Effector memory CD4-positive, alpha-beta T cell (primary cell): ENCODE results near the gene TTC23.

Experiments
- DNase-seq, 3 donors: peaks; one replicate each; pipeline ENCODE4 v3.0.0-alpha.2; 2020
- H3K27ac ChIP-seq: 2 replicates; pipeline ENCODE4 v1.7.0; 2013; ENCODE audit warnings: mild to moderate bottlenecking, low read length, moderate library complexity; ENCODE audit not compliant: insufficient read depth, poor library complexity, severe bottlenecking
- H3K27me3 ChIP-seq: replicated peaks from 2 replicates; pipeline ENCODE4 v1.7.0; 2013; ENCODE audit warnings: mild to moderate bottlenecking, low read length; ENCODE audit not compliant: insufficient read depth, control insufficient read depth, poor library complexity, severe bottlenecking
- H3K36me3 ChIP-seq: 2 replicates; pipeline ENCODE4 v1.7.0; 2013; ENCODE audit warnings: mild to moderate bottlenecking, low read length, moderate library complexity; ENCODE audit not compliant: control insufficient read depth, insufficient read depth
- H3K4me1 ChIP-seq: 2 replicates; pipeline ENCODE4 v1.7.0; 2013; ENCODE audit warnings: low read length, mild to moderate bottlenecking; ENCODE audit not compliant: control insufficient read depth, insufficient read depth, poor library complexity, severe bottlenecking
- H3K4me3 ChIP-seq: 2 replicates; pipeline ENCODE4 v1.7.0; 2013; ENCODE audit warnings: low read length, low read depth, mild to moderate bottlenecking; ENCODE audit not compliant: insufficient read depth, poor library complexity, severe bottlenecking
- H3K9me3 ChIP-seq: 2 replicates; pipeline ENCODE4 v1.7.0; 2013; ENCODE audit warnings: mild to moderate bottlenecking, low read length, moderate library complexity; ENCODE audit not compliant: control insufficient read depth

Gene TTC23

DNA sequence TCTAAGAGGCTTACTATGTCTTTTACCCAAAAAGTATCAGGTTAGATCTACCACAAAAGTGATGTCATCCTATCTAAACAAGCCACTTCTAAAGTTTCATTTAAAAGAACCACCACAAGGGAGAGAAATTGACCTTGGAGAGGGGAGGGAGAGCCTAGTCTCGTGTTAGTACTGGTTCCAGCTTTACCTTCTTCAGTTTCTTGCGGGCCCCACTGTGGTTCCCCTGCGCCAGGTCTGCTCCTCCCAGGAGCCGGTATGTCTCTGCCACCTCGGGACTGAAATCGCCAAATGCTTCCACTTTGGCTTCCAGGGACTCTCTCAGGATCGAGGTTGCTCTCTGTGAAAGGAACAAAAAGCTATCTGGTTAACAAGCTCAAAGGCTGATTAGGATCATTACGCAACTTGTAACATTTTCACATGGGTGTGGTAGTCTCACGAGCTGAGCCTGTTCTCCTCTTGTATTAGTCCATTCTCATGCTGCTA is 93.4 kb downstream of the TTC23 start:
- no peak for DNase-seq
- no peak overlapping the region for H3K4me3 ChIP-seq
- no peaks in the 10 kb centered on the region for H3K36me3 ChIP-seq
- H3K27ac ChIP-seq = no peak overlapping the region
- H3K4me1 ChIP-seq = no peaks in the 10 kb centered on the region
- no peaks in the 10 kb centered on the region for H3K27me3 ChIP-seq
- no peaks in the 10 kb centered on the region for H3K9me3 ChIP-seq

GRCh38 chr15:99154271-99154670 is 95.1 kb downstream of the TTC23 start:
- no peaks in the 10 kb centered on the region for H3K9me3 ChIP-seq
- H3K4me3 ChIP-seq = no peak overlapping the region
- H3K27me3 ChIP-seq = no peaks in the 10 kb centered on the region
- H3K4me1 ChIP-seq = no peaks in the 10 kb centered on the region
- no peak overlapping the region for H3K27ac ChIP-seq
- no peak for DNase-seq
- H3K36me3 ChIP-seq = no peaks in the 10 kb centered on the region

DNA sequence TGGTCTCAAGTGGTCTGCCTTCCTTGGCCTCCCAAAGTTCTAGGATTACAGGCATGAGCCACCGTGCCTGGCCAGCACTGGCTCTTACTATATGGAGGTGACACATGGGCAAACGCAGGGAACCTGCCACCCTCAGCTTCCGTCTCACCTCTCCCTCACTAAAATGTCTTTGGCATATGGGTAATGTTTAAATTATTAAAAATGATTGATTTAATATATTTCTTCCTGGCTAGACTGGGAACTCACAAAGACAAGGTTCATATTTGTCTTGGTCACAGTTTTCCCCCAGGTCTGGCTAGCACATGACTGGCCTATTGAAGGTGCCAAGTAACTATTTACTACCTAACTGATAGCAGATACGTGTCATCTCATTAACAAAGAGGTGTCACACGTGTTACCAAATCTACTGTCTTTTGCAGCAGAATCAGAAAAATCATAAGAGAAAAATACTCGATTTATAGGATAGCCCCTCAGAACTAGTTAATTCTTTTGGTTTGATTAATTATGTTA is 96.3 kb downstream of the TTC23 start:
- H3K36me3 ChIP-seq = no peaks in the 10 kb centered on the region

GRCh38 chr15:99151156-99151555 is 98.2 kb downstream of the TTC23 start:
- Histone ChIP-seq H3K27ac (no peak overlapping the region), H3K4me1 (no peaks in the 10 kb centered on the region), H3K9me3 (no peaks in the 10 kb centered on the region), H3K27me3 (no peaks in the 10 kb centered on the region), H3K36me3 (no peaks in the 10 kb centered on the region), H3K4me3 (no peak overlapping the region)
- DNase-seq = no peak

More for the DNA sequence above, 96.3 kb downstream of the TTC23 start:
- Histone ChIP-seq H3K4me1 (no peaks in the 10 kb centered on the region), H3K4me3 (no peak overlapping the region), H3K27ac (no peak overlapping the region), H3K27me3 (no peaks in the 10 kb centered on the region), H3K9me3 (no peaks in the 10 kb centered on the region)
- no peak for DNase-seq

GRCh38 chr15:99149366-99149765 is 100.0 kb downstream of the TTC23 start:
- Histone ChIP-seq H3K27me3 (no peaks in the 10 kb centered on the region), H3K4me1 (no peaks in the 10 kb centered on the region), H3K4me3 (no peak overlapping the region), H3K27ac (no peak overlapping the region), H3K9me3 (no peaks in the 10 kb centered on the region), H3K36me3 (no peaks in the 10 kb centered on the region)
- no peak for DNase-seq

DNA sequence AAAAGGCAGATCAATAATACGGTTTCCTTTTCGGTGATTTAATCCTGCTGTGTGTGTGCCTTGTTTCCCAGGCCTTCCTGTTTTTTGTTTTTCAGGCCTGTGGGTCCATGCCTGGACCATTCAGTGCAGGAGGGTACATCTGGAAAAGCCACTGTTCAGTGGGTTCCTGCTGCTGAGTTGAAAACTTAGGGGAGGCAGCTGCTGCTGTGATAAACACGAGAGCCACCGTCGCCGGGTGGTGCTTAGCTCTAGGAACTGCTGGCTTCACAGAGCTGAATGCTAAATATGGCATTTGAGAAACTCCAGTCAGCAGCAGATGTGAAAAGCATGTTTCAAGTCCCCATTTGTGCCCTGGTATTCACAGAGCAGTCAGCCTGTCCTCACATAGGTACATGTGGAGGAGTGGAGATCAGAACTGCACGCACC is 100.5 kb downstream of the TTC23 start:
- DNase-seq = no peak
- H3K9me3 ChIP-seq = no peaks in the 10 kb centered on the region
- no peaks in the 10 kb centered on the region for H3K27me3 ChIP-seq
- no peaks in the 10 kb centered on the region for H3K36me3 ChIP-seq
- no peak overlapping the region for H3K4me3 ChIP-seq
- no peaks in the 10 kb centered on the region for H3K4me1 ChIP-seq
- H3K27ac ChIP-seq = no peak overlapping the region

DNA sequence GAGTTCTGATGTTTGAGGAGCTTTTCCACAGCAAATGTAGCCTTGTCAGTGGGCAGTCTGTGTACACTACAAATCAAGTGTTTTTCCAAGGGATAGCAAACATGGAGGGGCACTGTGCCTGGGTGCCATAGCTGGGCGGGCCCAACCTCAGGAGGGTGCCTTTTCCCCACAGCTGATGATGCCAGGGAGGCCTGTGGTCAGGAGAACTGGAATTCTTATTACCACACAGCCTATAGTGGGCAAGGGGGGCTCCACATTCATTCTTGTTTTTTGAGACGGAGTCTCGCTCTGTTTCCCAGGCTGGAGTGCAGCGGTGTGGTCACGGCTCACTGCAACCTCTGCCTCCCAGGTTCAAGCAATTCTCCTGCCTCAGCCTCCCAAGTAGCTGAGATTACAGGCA is 102.7 kb downstream of the TTC23 start:
- Histone ChIP-seq H3K36me3 (no peaks in the 10 kb centered on the region), H3K4me1 (no peaks in the 10 kb centered on the region), H3K9me3 (no peaks in the 10 kb centered on the region)

GRCh38 chr15:99145778-99146177 is 103.6 kb downstream of the TTC23 start:
- Histone ChIP-seq H3K9me3 (no peaks in the 10 kb centered on the region), H3K27ac (no peak overlapping the region), H3K27me3 (no peaks in the 10 kb centered on the region), H3K4me3 (no peak overlapping the region), H3K4me1 (no peaks in the 10 kb centered on the region), H3K36me3 (no peaks in the 10 kb centered on the region)
- no peak for DNase-seq

More for the DNA sequence above, 102.7 kb downstream of the TTC23 start:
- Histone ChIP-seq H3K27me3 (no peaks in the 10 kb centered on the region), H3K27ac (no peak overlapping the region), H3K4me3 (no peak overlapping the region)
- DNase-seq = no peak

- no peak for DNase-seq
- Histone ChIP-seq H3K4me3 (no peak overlapping the region), H3K27ac (no peak overlapping the region), H3K9me3 (no peaks in the 10 kb centered on the region), H3K27me3 (no peaks in the 10 kb centered on the region), H3K4me1 (no peaks in the 10 kb centered on the region), H3K36me3 (no peaks in the 10 kb centered on the region)
Measured at GRCh38 chr15:99145005-99145404, 104.4 kb downstream of the TTC23 start.

- Histone ChIP-seq H3K27me3 (no peaks in the 10 kb centered on the region), H3K9me3 (no peaks in the 10 kb centered on the region), H3K4me1 (no peaks in the 10 kb centered on the region), H3K4me3 (no peak overlapping the region), H3K36me3 (no peaks in the 10 kb centered on the region), H3K27ac (no peak overlapping the region)
- DNase-seq = no peak
Measured at GRCh38 chr15:99143655-99144610, 105.4 kb downstream of the TTC23 start.
